Measurements from ENCODE around the gene NSUN2. TPM values are rescaled to one million over a fixed set of nuclear protein-coding genes. Genes with fewer than 3 reads are reported as not detected.

Gene NSUN2
- total RNA-seq, 1 donor from 2014 or later: 34.4 TPM

DNA sequence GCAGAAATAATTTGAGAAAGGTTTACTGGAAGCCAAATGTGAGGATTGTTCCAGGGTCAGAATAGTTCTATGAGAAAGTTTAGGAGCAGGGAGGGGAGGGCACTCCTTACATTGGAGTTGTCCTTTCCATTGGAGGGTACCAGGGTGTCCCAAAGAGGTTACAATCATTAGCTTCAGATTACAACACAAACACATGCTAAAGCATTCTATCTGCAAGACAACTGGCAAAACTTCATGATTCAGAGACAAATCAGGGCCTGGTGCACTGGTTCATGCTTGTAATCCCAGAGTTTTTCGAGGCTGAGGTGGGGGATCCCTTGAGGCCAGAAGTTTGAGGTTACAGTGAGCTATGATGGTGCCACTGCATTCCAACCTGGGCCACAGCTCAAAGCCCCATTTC is 51.8 kb downstream of the NSUN2 start:
- DNase-seq: no peak
- intact Hi-C loops (cut with micrococcal nuclease): no loop called here
- Histone ChIP-seq H3K27ac (replicated peaks) (no peak overlapping the region), H3K4me3 (no peak overlapping the region), H3K27me3 (ENCODE audit: low read depth) (peaks cover 60% of the 10 kb centered on the region), H3K9me3 (replicated peaks) (no peaks in the 10 kb centered on the region), H3K4me1 (peaks cover 16% of the 10 kb centered on the region), H3K36me3 (no peaks in the 10 kb centered on the region)
- TF ChIP-seq, protein P1, sequence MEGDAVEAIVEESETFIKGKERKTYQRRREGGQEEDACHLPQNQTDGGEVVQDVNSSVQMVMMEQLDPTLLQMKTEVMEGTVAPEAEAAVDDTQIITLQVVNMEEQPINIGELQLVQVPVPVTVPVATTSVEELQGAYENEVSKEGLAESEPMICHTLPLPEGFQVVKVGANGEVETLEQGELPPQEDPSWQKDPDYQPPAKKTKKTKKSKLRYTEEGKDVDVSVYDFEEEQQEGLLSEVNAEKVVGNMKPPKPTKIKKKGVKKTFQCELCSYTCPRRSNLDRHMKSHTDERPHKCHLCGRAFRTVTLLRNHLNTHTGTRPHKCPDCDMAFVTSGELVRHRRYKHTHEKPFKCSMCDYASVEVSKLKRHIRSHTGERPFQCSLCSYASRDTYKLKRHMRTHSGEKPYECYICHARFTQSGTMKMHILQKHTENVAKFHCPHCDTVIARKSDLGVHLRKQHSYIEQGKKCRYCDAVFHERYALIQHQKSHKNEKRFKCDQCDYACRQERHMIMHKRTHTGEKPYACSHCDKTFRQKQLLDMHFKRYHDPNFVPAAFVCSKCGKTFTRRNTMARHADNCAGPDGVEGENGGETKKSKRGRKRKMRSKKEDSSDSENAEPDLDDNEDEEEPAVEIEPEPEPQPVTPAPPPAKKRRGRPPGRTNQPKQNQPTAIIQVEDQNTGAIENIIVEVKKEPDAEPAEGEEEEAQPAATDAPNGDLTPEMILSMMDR (IDR thresholded peaks at IDR 0.05; ENCODE audit: borderline replicate concordance): no peak

DNA sequence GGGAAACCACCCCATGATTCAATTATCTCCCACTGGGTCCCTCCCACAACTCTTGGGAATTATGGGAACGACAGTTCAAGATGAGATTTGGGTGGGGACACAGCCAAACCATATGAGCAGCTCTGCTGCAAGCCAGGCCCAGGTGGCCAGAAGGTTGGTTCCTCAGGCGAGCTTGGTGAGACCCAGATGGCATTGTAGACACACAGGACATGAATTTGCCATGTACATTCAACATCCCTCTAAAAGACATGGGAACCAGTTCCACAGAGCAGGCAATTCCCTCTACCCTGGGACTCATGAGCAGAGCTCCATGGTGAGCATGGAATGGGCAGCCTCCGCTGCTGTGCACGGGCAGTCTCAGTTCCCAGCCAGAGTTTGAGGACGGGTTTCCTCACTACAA is 53.3 kb downstream of the NSUN2 start:
- TF ChIP-seq, protein P1 (IDR thresholded peaks at IDR 0.05; ENCODE audit: borderline replicate concordance): no peak
- Histone ChIP-seq H3K27me3 (ENCODE audit: low read depth) (peaks cover 56% of the 10 kb centered on the region), H3K9me3 (replicated peaks) (no peaks in the 10 kb centered on the region), H3K36me3 (no peaks in the 10 kb centered on the region), H3K4me3 (no peak overlapping the region), H3K27ac (replicated peaks) (no peak overlapping the region), H3K4me1 (peaks cover 24% of the 10 kb centered on the region)
- DNase-seq: no peak
- intact Hi-C loops (cut with micrococcal nuclease): no loop called here

DNA sequence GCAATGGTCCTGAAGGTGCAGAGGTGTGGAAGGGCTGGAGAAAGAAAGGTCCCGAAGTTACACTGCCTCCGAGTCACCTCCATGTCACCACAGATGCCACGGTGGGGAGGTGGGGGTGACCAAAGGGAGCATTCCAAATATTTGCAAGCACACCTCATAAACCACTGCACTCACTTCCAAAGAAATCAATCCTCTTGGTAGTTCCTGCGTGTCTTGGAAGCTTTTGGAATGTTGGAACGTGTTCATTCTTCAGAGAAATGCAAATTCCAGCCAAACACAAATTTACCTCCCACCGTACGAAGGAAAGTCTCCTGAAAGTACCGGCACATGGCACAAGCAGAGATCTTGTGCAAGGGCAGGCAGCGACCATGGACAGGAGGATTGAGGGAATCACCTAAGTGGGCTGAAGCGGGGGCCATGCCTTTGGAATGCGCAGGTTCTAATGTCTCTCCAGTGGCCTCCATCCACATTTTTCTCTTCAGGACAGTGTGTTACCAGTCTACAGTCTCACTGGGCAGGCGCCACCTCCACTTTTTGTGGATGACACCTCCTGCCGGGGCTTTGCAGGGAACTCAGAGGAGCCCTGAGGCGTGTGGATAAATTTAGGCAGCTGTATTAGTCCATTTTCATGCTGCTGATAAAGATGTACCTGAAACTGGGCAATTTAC is 54.0 kb downstream of the NSUN2 start:
- intact Hi-C loops (cut with micrococcal nuclease): no loop called here
- Histone ChIP-seq H3K4me3 (no peak overlapping the region), H3K36me3 (no peaks in the 10 kb centered on the region), H3K4me1 (peaks cover 28% of the 10 kb centered on the region), H3K27me3 (ENCODE audit: low read depth) (peaks cover 50% of the 10 kb centered on the region), H3K27ac (replicated peaks) (no peak overlapping the region), H3K9me3 (replicated peaks) (no peaks in the 10 kb centered on the region)
- TF ChIP-seq, protein P1 (IDR thresholded peaks at IDR 0.05; ENCODE audit: borderline replicate concordance): no peak
- no peak for DNase-seq

DNA sequence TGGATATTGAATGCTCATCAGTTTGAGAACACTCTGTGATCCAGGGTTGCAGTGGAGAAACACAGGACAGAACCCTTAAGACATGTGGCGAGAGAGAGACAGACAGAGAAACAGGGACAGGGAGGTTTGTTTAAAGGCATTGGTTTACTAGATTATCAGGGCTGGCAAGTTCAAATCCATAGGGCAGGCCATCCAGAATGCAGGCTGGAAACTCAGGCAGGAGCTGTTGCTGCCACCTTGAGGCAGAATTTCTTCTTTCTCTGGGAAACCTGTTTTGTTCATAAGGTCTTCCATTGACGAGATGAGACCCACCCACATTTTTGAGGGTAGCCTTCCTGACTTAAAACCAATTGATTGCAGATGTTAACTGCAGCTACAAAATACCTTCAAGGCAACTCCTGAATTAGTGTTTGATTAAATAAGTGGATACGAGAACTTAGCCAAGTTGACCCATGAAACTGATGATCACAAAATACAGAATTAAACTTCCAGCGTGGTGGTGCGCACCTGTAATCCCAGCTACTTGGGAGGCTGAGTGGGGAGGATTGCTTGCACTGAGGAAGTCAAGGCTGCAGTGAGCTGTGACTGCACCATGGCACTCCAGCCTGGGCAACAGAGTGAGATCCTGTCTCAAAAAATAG is 55.9 kb downstream of the NSUN2 start:
- Histone ChIP-seq H3K36me3 (no peaks in the 10 kb centered on the region), H3K9me3 (replicated peaks) (no peaks in the 10 kb centered on the region), H3K27ac (replicated peaks) (no peak overlapping the region), H3K4me3 (no peak overlapping the region), H3K4me1 (peaks cover 18% of the 10 kb centered on the region), H3K27me3 (ENCODE audit: low read depth) (peaks cover 46% of the 10 kb centered on the region)
- TF ChIP-seq, protein P1 (IDR thresholded peaks at IDR 0.05; ENCODE audit: borderline replicate concordance): peak; percentile 64
- intact Hi-C loops (cut with micrococcal nuclease): no loop called here
- no peak for DNase-seq

GRCh38 chr5:6574537-6575245 is 58.2 kb downstream of the NSUN2 start:
- H3K9me3 ChIP-seq (replicated peaks): no peaks in the 10 kb centered on the region
- no peak overlapping the region for H3K4me3 ChIP-seq
- TF ChIP-seq, protein P1 (IDR thresholded peaks at IDR 0.05; ENCODE audit: borderline replicate concordance): no peak
- H3K27ac ChIP-seq (replicated peaks): no peak overlapping the region
- H3K27me3 ChIP-seq (ENCODE audit: low read depth): peaks cover 30% of the 10 kb centered on the region
- intact Hi-C loops (cut with micrococcal nuclease): no loop called here
- peaks cover 18% of the 10 kb centered on the region for H3K4me1 ChIP-seq
- H3K36me3 ChIP-seq: no peaks in the 10 kb centered on the region
- no peak for DNase-seq

All from left ventricle myocardium inferior (tissue), 1 donor.